Esophagus muscularis mucosa (tissue), 4 donors: ENCODE measurements around the gene CCDC3. TPM values are rescaled to one million over a fixed set of nuclear protein-coding genes. Genes with fewer than 3 reads are reported as not detected.

ENCODE experiments used
- DNase-seq: peaks from one replicate; pipeline ENCODE4 v3.0.0-alpha.2; 2017; ENCODE audit errors: extremely low spot score
- H3K27ac ChIP-seq, 4 donors: fragments of 200-600 bp; sonication (generic); replicated peaks in 1 of 4; 1 replicate in 3 of 4; 2 replicates in 1 of 4; pipeline ENCODE4 v1.5.1; 2016 to 2019; ENCODE audit warnings: mild to moderate bottlenecking in 1 of 4
- H3K27me3 ChIP-seq, 4 donors: fragments of 200-600 bp; sonication (generic); one replicate each; pipeline versions ENCODE4 v1.5.1 to v1.6.0; 2016 to 2019
- H3K36me3 ChIP-seq, 4 donors: fragments of 200-600 bp; sonication (generic); one replicate each; pipeline ENCODE4 v1.5.1; 2016 to 2019
- H3K4me1 ChIP-seq, 4 donors: fragments of 200-600 bp; sonication (generic); one replicate each; pipeline ENCODE4 v1.5.1; 2016 to 2019
- H3K4me3 ChIP-seq, 4 donors: fragments of 200-600 bp; sonication (generic); 1 replicate in 2 of 4; 2 replicates in 2 of 4; pipeline ENCODE4 v1.5.1; 2016 to 2019; ENCODE audit warnings: mild to moderate bottlenecking in 4 of 4, moderate library complexity in 1 of 4
- H3K9me3 ChIP-seq, 4 donors: fragments of 200-600 bp; sonication (generic); 1 replicate in 3 of 4; 2 replicates in 1 of 4; pipeline ENCODE4 v1.5.1; 2016 to 2019
- EP300 ChIP-seq: sonication (generic); formaldehyde crosslinking; IDR thresholded peaks from one replicate; pipeline ENCODE4 v1.6.1; 2017; ENCODE audit warnings: antibody characterized with exemption
- POLR2A ChIP-seq: fragments of 450-650 bp; IDR thresholded peaks from one replicate; pipeline ENCODE4 v1.6.1; 2017; ENCODE audit warnings: antibody characterized with exemption, moderate library complexity, mild to moderate bottlenecking, low read depth
- POLR2AphosphoS5 ChIP-seq, 2 donors: sonication (generic); formaldehyde crosslinking; IDR thresholded peaks; one replicate each; pipeline ENCODE4 v1.6.1; 2017; ENCODE audit warnings: antibody characterized with exemption in 2 of 2
- WGBS: methylation state at CpG from one replicate; pipeline ENCODE4 v1.1.5; 2018; 5-methylcytosine and 5-hydroxymethylcytosine counted together
- intact Hi-C: fragments of 100-400 bp; cut with DNase I; formaldehyde crosslinking; loops from one replicate; pipeline ENCODE4 v1.15.1; 2023
- total RNA-seq, 4 donors: library from RNA; depleted of rRNA; stranded (reverse); fragments of >200 nt; gene quantifications; one replicate each; pipeline versions ENCODE4 v1.1.0 to v1.2.1, GENCODE V29; 2016
- TF ChIP-seq, protein P1 (sequence below), 3 experiments: fragments of 200-600 bp in 2 of 3; fragments of 450-650 bp in 1 of 3; sonication (generic) in 2 of 3; IDR thresholded peaks; one replicate each; pipeline ENCODE4 v1.5.1; 2017 to 2019; ENCODE audit warnings: antibody characterized with exemption in 3 of 3, mild to moderate bottlenecking in 2 of 3, moderate library complexity in 1 of 3

Gene CCDC3
- total RNA-seq, 4 donors from 2014 or later = 23.7 to 79.1 (median 44.3) TPM

DNA sequence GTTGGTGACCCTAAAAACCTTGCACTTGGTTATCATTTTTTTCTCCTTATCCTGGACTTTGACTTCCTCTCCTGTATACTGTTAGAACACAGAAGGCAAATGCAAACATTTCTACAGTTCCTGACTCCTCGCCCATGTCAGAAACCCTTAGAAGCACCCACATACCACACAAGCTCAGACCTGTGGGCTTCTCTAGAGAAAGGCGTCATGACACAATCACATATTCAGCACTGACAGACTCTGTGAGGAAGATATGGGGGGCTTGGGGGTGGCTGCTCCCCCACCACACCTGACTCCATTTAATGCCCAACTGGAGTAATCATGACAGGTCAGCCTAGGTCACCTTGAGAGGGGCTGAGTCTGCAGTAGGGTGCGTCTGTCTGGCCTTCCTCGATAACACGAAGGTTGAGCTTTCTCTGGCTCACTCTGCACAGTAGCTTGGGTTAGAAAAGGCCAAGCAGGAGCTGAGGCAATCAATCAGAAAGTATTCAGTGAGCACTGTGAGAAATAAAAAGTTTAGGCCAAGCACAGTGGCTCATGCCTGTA, 50.9 kb downstream of the CCDC3 start:
- H3K27ac ChIP-seq = no peak overlapping the region
- no peaks in the 10 kb centered on the region for H3K9me3 ChIP-seq
- TF ChIP-seq EP300 (no peak), POLR2AphosphoS5 (IDR thresholded peaks at IDR 0.05) (no peak), POLR2A (no peak)
- TF ChIP-seq, protein P1, sequence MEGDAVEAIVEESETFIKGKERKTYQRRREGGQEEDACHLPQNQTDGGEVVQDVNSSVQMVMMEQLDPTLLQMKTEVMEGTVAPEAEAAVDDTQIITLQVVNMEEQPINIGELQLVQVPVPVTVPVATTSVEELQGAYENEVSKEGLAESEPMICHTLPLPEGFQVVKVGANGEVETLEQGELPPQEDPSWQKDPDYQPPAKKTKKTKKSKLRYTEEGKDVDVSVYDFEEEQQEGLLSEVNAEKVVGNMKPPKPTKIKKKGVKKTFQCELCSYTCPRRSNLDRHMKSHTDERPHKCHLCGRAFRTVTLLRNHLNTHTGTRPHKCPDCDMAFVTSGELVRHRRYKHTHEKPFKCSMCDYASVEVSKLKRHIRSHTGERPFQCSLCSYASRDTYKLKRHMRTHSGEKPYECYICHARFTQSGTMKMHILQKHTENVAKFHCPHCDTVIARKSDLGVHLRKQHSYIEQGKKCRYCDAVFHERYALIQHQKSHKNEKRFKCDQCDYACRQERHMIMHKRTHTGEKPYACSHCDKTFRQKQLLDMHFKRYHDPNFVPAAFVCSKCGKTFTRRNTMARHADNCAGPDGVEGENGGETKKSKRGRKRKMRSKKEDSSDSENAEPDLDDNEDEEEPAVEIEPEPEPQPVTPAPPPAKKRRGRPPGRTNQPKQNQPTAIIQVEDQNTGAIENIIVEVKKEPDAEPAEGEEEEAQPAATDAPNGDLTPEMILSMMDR (IDR thresholded peaks at IDR 0.05) = no peak
- no peaks in the 10 kb centered on the region for H3K36me3 ChIP-seq
- H3K27me3 ChIP-seq = no peaks in the 10 kb centered on the region
- peaks cover 0 to 13% (median 4%) of the 10 kb centered on the region in 4 donors for H3K4me1 ChIP-seq
- 90% methylated on average over 5 of the region's 5 CpGs for WGBS
- DNase-seq = peak; percentile 60
- intact Hi-C loops = no loop called here
- no peak overlapping the region for H3K4me3 ChIP-seq

DNA sequence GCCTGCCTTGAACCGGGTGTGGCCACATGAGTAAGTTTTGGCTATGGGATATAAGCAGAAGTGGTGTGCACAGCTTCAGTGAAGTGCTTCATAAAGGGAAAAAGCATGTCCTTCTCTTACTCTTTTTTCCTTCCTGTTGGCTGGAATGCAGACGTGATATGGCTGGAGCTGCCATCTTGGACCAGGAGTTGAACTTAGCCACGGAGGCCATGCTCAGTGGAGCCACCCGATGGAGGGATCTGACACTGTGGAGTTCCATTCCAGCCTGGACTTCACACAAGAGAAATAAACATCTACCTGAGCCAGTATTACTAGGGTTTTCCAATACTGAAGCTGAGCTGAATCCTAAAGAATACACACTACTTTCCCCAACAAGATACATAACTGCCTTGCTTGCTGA, 52.3 kb downstream of the CCDC3 start:
- DNase-seq = peak; percentile 77
- 89% methylated on average over 4 of the region's 4 CpGs for WGBS
- Histone ChIP-seq H3K4me3 (no peak overlapping the region), H3K27me3 (no peaks in the 10 kb centered on the region), H3K9me3 (no peaks in the 10 kb centered on the region), H3K27ac (no peak overlapping the region), H3K4me1 (no peaks in the 10 kb centered on the region), H3K36me3 (no peaks in the 10 kb centered on the region)
- intact Hi-C loops = no loop called here
- TF ChIP-seq POLR2AphosphoS5 (IDR thresholded peaks at IDR 0.05) (no peak), EP300 (no peak)

DNA sequence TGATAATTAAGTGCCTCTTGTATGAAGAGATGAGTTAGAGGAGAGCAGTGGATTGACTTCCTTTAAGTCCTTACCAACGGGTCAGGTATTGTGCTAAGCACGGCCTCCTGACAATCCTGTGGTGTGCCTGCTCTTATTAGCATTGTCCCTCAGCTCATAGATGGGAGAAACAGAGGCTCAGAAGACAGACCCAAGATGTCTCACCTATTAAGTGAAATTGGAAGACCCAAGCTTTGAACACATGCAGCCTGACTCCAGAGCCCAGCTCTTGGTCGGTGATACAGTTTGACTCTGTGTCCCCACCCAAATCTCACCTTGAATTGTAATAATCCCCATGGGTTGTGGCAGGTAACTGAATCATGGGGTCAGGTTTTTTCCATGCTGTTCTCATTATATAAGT, 53.8 kb downstream of the CCDC3 start:
- peak; percentile 91 for DNase-seq
- H3K36me3 ChIP-seq = no peaks in the 10 kb centered on the region
- no peaks in the 10 kb centered on the region for H3K4me1 ChIP-seq
- TF ChIP-seq EP300 (no peak), POLR2A (no peak), POLR2AphosphoS5 (IDR thresholded peaks at IDR 0.05) (no peak)
- TF ChIP-seq, protein P1 (IDR thresholded peaks at IDR 0.05) = no peak
- no peak overlapping the region for H3K4me3 ChIP-seq
- no peaks in the 10 kb centered on the region for H3K9me3 ChIP-seq
- H3K27ac ChIP-seq = no peak overlapping the region
- intact Hi-C loops = no loop called here
- 100% methylated on average over 3 of the region's 3 CpGs for WGBS
- H3K27me3 ChIP-seq = no peaks in the 10 kb centered on the region

DNA sequence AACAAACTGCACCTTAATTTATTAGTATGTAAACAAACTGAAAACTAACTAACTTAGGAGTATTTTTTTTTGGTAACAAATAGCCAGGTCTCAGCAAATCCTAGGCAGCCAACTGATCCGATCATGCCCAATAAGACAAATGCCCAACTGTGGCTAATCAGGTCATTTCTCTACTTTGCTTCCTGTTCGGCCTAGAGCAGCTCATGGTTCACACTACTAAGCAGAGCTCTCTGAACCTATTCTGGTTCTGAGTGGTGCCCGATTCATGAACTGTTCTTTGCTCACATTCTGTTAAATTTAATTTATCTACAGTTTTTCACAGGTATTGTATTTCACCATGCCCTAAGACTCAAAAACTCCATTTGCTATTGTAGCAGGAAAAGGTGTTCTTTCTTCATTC, 55.1 kb downstream of the CCDC3 start:
- Histone ChIP-seq H3K4me3 (no peak overlapping the region), H3K36me3 (no peaks in the 10 kb centered on the region), H3K9me3 (no peaks in the 10 kb centered on the region), H3K27me3 (no peaks in the 10 kb centered on the region), H3K27ac (no peak overlapping the region), H3K4me1 (no peaks in the 10 kb centered on the region)
- DNase-seq = peak; percentile 29
- no peak for TF ChIP-seq POLR2AphosphoS5 (IDR thresholded peaks at IDR 0.05)
- TF ChIP-seq, protein P1 (IDR thresholded peaks at IDR 0.05) = no peak
- no peak for TF ChIP-seq EP300
- TF ChIP-seq POLR2A = no peak
- 85% methylated on average over 3 of the region's 3 CpGs for WGBS
- intact Hi-C loops = no loop called here

DNA sequence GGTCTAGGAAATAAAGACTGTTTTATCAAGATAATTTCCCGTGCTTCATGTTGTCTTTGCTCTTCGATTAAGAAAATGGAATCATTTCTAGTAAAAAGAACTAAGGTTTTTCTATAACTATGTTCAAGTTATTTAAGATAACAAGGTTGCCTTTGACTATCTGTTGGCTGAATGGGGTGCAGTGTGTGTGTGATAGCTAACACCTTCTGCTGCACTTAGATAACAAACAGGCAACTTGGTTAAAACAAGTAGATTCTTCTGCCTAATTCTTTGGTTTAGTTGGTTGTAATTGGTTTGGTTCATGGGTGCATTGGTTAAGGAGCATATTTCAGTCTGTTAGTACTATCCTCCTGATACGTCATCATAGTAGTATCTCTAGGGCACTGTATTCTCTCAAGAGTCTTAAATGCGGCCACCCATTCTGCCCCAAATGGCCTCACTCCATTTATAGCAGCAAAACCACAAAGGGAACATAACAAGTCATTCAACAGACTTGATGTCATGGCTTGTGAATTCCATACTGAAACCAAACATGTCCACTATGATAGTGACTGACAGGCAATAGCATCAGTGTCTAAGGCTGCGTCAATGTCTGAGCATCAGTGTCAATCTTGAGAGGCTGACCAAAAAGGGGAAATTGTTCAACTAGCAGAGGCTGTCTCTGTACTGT, 55.7 kb downstream of the CCDC3 start:
- H3K27ac ChIP-seq = no peak overlapping the region
- TF ChIP-seq, protein P1 (IDR thresholded peaks at IDR 0.05) = no peak
- TF ChIP-seq POLR2A (no peak), POLR2AphosphoS5 (IDR thresholded peaks at IDR 0.05) (no peak), EP300 (no peak)
- intact Hi-C loops = no loop called here
- no peaks in the 10 kb centered on the region for H3K36me3 ChIP-seq
- DNase-seq = peak; percentile 62
- no peaks in the 10 kb centered on the region for H3K27me3 ChIP-seq
- WGBS = 76% methylated on average over 5 of the region's 5 CpGs
- H3K4me1 ChIP-seq = no peaks in the 10 kb centered on the region
- no peaks in the 10 kb centered on the region for H3K9me3 ChIP-seq
- no peak overlapping the region for H3K4me3 ChIP-seq
